ENCODE results near the gene TMEM52. TPM values are rescaled to one million over a fixed set of nuclear protein-coding genes. Genes with fewer than 3 reads are reported as not detected.

Gene TMEM52
- total RNA-seq, 2 donors from 2014 or later, result 6.0 to 6.3 TPM

DNA sequence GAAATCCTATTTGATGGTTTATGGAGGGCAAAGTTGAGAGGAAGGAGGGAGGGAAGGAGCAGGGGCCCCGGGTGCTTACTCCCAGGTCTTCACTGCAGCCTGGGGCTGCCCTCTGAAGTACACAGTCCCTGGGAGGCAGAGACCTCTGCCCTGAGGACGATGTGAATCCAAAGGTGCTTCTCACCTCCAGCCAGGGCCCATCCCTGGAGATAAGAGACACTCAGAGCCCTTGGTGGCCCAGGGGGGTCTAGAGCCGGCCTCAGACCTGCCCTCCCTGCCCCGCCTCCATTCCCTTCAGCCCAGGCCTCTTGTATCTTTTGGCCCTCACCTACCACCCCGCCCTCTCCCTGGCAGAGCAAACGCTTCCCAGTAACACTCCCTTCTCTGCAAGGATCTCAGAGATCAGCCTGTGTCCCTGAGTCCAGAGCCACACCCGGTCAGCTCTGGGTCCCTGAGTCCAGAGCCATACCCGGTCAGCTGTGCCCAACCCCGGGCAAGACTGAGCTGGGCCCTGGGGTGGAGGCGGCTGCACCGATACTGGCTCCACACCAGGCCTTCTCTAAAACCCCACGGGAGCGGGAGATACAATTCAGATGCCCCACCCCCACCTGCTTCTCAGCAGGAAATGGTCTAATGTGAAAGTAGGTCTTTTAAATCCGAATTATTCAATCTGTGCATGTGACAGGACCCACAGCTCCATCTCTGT lies 24.6 kb downstream of the TMEM52 start:
- no peaks in the 10 kb centered on the region for H3K36me3 Mint-ChIP-seq (ENCODE audit: low read depth)
- peaks cover 2% of the 10 kb centered on the region for H3K27me3 Mint-ChIP-seq (ENCODE audit: insufficient read depth)
- H3K36me3 ChIP-seq (ENCODE audit: control insufficient read depth, insufficient read depth, low read length), result peaks cover under 1% of the 10 kb centered on the region
- H3K4me1 Mint-ChIP-seq, result peaks cover 28% of the 10 kb centered on the region
- H3K27ac ChIP-seq (ENCODE audit: low read depth, low read length), result no peak overlapping the region
- peak overlapping the region; percentile 40 for H3K27ac Mint-ChIP-seq
- peaks cover 9% of the 10 kb centered on the region for H3K4me1 ChIP-seq (ENCODE audit: control insufficient read depth, insufficient read depth, low read length)
- WGBS, 2 experiments (ENCODE audit: insufficient coverage in 1 of 2, insufficient read length in 1 of 2), result 50 to 56% methylated on average over 5 to 14 of the region's 14 CpGs
- no peak overlapping the region for H3K9ac ChIP-seq (ENCODE audit: extremely low read depth, low read length, poor library complexity, severe bottlenecking)
- H3K27me3 ChIP-seq (ENCODE audit: control insufficient read depth, insufficient read depth, low read length, poor library complexity, severe bottlenecking), result no peaks in the 10 kb centered on the region
- H3K9me3 ChIP-seq (ENCODE audit: control insufficient read depth, low read length), result no peaks in the 10 kb centered on the region
- H3K4me3 Mint-ChIP-seq, result peak overlapping the region; percentile 34
- no peaks in the 10 kb centered on the region for H3K9me3 Mint-ChIP-seq
- TF ChIP-seq, protein P1, sequence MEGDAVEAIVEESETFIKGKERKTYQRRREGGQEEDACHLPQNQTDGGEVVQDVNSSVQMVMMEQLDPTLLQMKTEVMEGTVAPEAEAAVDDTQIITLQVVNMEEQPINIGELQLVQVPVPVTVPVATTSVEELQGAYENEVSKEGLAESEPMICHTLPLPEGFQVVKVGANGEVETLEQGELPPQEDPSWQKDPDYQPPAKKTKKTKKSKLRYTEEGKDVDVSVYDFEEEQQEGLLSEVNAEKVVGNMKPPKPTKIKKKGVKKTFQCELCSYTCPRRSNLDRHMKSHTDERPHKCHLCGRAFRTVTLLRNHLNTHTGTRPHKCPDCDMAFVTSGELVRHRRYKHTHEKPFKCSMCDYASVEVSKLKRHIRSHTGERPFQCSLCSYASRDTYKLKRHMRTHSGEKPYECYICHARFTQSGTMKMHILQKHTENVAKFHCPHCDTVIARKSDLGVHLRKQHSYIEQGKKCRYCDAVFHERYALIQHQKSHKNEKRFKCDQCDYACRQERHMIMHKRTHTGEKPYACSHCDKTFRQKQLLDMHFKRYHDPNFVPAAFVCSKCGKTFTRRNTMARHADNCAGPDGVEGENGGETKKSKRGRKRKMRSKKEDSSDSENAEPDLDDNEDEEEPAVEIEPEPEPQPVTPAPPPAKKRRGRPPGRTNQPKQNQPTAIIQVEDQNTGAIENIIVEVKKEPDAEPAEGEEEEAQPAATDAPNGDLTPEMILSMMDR (conservative IDR thresholded peaks at IDR 0.05), result no peak
- H3K4me3 ChIP-seq (ENCODE audit: low read length), result no peak overlapping the region
- peak; percentile 72 for DNase-seq

DNA sequence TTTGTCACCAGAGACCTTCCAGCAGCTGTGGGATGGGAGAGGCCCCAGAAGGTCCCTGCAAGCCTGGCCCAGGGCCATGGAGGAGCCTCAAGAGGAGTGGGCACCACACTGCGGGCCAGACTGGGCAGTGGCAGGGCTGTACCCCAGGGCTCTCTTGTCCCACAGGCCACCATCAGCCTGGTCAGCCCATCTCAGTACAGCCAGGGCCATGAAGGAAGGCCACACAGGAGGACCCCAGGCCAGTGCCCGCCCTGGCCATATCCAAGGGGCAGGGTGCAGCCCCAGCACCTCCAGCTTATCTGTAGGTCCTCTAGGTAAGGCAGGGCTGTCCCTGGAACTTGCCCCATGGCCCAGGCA lies 25.1 kb downstream of the TMEM52 start:
- Histone ChIP-seq H3K27ac (ENCODE audit: low read depth, low read length) (no peak overlapping the region), H3K9ac (ENCODE audit: extremely low read depth, low read length, poor library complexity, severe bottlenecking) (no peak overlapping the region), H3K27me3 (ENCODE audit: control insufficient read depth, insufficient read depth, low read length, poor library complexity, severe bottlenecking) (no peaks in the 10 kb centered on the region), H3K4me3 (ENCODE audit: low read length) (no peak overlapping the region), H3K4me1 (ENCODE audit: control insufficient read depth, insufficient read depth, low read length) (peaks cover 9% of the 10 kb centered on the region), H3K9me3 (ENCODE audit: control insufficient read depth, low read length) (no peaks in the 10 kb centered on the region), H3K36me3 (ENCODE audit: control insufficient read depth, insufficient read depth, low read length) (peaks cover 6% of the 10 kb centered on the region)
- no peaks in the 10 kb centered on the region for H3K36me3 Mint-ChIP-seq (ENCODE audit: low read depth)
- peaks cover 29% of the 10 kb centered on the region for H3K4me1 Mint-ChIP-seq
- TF ChIP-seq, protein P1 (conservative IDR thresholded peaks at IDR 0.05), result no peak
- H3K27ac Mint-ChIP-seq, result no peak overlapping the region
- DNase-seq, result no peak
- H3K4me3 Mint-ChIP-seq, result no peak overlapping the region
- H3K9me3 Mint-ChIP-seq, result no peaks in the 10 kb centered on the region
- 94 to 100% methylated on average over 2 of the region's 2 CpGs for WGBS, 2 experiments (ENCODE audit: insufficient coverage in 1 of 2, insufficient read length in 1 of 2)
- H3K27me3 Mint-ChIP-seq (ENCODE audit: insufficient read depth), result peaks cover 2% of the 10 kb centered on the region

DNA sequence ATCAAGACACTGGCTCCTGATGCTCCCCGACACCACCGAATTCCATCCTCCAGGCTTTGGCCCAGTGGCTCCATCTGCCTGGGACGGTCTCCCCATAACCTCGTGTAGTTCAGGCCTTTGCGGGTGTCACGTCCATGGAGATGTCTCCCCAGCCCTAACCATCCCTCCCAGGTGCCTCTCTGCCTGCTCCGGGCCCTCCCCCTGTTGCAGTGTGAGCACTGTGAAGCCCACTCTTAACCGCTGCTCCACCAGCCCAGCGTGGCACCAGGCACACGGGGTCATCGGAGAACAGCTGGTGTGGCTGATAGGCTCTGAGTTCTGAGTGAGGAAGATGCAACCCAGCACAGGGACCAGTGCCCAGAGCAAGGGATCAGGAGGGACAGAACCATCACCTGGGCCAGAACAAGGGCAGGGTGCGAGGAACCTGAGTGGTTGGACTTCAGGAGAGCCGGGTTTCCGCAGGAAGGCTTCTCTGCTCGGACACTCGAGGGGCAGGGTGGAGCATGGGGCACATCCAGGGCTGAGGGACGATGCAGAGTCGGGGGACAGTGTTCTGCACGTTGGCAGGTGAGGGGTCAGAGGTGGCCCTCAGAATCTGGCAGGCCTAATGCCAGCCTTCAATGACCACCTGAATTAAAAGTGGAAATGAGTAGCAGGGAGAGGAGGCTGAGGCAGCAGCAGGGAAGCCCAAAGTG lies 25.6 kb downstream of the TMEM52 start:
- Mint-ChIP-seq H3K9me3 (no peaks in the 10 kb centered on the region), H3K27me3 (ENCODE audit: insufficient read depth) (peaks cover 2% of the 10 kb centered on the region), H3K36me3 (ENCODE audit: low read depth) (peaks cover 4% of the 10 kb centered on the region), H3K27ac (no peak overlapping the region), H3K4me1 (peaks cover 33% of the 10 kb centered on the region), H3K4me3 (no peak overlapping the region)
- Histone ChIP-seq H3K9ac (ENCODE audit: extremely low read depth, low read length, poor library complexity, severe bottlenecking) (no peak overlapping the region), H3K27me3 (ENCODE audit: control insufficient read depth, insufficient read depth, low read length, poor library complexity, severe bottlenecking) (no peaks in the 10 kb centered on the region), H3K9me3 (ENCODE audit: control insufficient read depth, low read length) (no peaks in the 10 kb centered on the region), H3K36me3 (ENCODE audit: control insufficient read depth, insufficient read depth, low read length) (peaks cover 6% of the 10 kb centered on the region), H3K4me3 (ENCODE audit: low read length) (no peak overlapping the region), H3K4me1 (ENCODE audit: control insufficient read depth, insufficient read depth, low read length) (peaks cover 9% of the 10 kb centered on the region), H3K27ac (ENCODE audit: low read depth, low read length) (no peak overlapping the region)
- 94 to 100% methylated on average over 5 to 19 of the region's 19 CpGs for WGBS, 2 experiments (ENCODE audit: insufficient coverage in 1 of 2, insufficient read length in 1 of 2)
- TF ChIP-seq, protein P1 (conservative IDR thresholded peaks at IDR 0.05), result no peak
- DNase-seq, result no peak
